PC-3 (cell line): ENCODE data around the gene TLCD4.

Experiments used
- EZH2 ChIP-seq: fragments of 300-600 bp; sonication (generic); IDR thresholded peaks from one replicate; pipeline ENCODE4 v1.6.1; 2017; ENCODE audit warnings: antibody characterized with exemption, mild to moderate bottlenecking, low read length; ENCODE audit not compliant: unreplicated experiment
- EZH2phosphoT487 ChIP-seq: fragments of 300-600 bp; sonication (generic); IDR thresholded peaks from 2 replicates; pipeline ENCODE4 v1.6.1; 2018; ENCODE audit warnings: mild to moderate bottlenecking, antibody characterized with exemption, low read length, borderline replicate concordance
- TF ChIP-seq, protein P1 (sequence below): fragments of 300-600 bp; sonication (generic); conservative IDR thresholded peaks from 2 replicates; pipeline ENCODE4 v1.5.1; 2017; ENCODE audit warnings: antibody characterized with exemption, low read depth, mild to moderate bottlenecking, low read length

GRCh38 chr1:95096218-95096841 lies 20.8 kb upstream of the TLCD4 start:
- TF ChIP-seq, protein P1, sequence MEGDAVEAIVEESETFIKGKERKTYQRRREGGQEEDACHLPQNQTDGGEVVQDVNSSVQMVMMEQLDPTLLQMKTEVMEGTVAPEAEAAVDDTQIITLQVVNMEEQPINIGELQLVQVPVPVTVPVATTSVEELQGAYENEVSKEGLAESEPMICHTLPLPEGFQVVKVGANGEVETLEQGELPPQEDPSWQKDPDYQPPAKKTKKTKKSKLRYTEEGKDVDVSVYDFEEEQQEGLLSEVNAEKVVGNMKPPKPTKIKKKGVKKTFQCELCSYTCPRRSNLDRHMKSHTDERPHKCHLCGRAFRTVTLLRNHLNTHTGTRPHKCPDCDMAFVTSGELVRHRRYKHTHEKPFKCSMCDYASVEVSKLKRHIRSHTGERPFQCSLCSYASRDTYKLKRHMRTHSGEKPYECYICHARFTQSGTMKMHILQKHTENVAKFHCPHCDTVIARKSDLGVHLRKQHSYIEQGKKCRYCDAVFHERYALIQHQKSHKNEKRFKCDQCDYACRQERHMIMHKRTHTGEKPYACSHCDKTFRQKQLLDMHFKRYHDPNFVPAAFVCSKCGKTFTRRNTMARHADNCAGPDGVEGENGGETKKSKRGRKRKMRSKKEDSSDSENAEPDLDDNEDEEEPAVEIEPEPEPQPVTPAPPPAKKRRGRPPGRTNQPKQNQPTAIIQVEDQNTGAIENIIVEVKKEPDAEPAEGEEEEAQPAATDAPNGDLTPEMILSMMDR, result no peak
- TF ChIP-seq EZH2phosphoT487 (no peak), EZH2 (no peak)
